PC-9 (cell line): ENCODE results near the gene MYBPC2.

Experiments
- EZH2 ChIP-seq: fragments of 200-600 bp; sonication (generic); IDR thresholded peaks from 2 replicates; pipeline ENCODE4 v1.8.0; 2017; ENCODE audit warnings: antibody characterized with exemption, low read depth
- TF ChIP-seq, protein P1 (sequence below): fragments of 200-600 bp; sonication (generic); conservative IDR thresholded peaks from 2 replicates; pipeline ENCODE4 v1.6.1; 2017; ENCODE audit warnings: mixed run types, antibody characterized with exemption, mild to moderate bottlenecking, moderate library complexity

DNA sequence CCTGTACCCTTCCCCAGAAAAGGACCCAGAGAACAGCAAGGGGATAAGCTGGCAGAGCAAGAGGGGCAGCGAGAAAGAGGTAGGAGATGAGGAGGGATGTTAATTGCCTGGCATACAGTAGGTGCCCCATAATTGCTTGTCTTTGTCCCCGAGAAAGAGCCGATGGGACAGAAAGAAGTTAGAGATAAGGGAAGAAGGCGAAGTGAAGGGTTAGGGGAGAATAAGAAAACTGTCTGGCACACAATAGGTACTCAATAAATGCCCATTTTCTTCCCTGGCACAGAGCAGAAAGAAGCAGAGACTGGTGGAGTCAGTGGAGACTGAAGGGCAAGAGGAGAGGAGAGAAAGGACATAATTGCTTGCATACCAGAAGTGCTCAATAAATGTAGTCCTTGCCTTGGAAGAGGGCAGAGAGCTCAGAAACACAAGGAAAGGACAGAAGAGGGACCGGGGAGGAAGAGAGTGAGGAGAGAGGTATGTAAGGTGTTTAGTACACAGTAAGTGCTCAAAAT, 62.4 kb downstream of the MYBPC2 start:
- TF ChIP-seq, protein P1, sequence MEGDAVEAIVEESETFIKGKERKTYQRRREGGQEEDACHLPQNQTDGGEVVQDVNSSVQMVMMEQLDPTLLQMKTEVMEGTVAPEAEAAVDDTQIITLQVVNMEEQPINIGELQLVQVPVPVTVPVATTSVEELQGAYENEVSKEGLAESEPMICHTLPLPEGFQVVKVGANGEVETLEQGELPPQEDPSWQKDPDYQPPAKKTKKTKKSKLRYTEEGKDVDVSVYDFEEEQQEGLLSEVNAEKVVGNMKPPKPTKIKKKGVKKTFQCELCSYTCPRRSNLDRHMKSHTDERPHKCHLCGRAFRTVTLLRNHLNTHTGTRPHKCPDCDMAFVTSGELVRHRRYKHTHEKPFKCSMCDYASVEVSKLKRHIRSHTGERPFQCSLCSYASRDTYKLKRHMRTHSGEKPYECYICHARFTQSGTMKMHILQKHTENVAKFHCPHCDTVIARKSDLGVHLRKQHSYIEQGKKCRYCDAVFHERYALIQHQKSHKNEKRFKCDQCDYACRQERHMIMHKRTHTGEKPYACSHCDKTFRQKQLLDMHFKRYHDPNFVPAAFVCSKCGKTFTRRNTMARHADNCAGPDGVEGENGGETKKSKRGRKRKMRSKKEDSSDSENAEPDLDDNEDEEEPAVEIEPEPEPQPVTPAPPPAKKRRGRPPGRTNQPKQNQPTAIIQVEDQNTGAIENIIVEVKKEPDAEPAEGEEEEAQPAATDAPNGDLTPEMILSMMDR = no peak
- no peak for TF ChIP-seq EZH2
